Measurements from ENCODE around the gene KCNQ1. TPM values are rescaled to one million over a fixed set of nuclear protein-coding genes. Genes with fewer than 3 reads are reported as not detected.

Gene KCNQ1, protein sequence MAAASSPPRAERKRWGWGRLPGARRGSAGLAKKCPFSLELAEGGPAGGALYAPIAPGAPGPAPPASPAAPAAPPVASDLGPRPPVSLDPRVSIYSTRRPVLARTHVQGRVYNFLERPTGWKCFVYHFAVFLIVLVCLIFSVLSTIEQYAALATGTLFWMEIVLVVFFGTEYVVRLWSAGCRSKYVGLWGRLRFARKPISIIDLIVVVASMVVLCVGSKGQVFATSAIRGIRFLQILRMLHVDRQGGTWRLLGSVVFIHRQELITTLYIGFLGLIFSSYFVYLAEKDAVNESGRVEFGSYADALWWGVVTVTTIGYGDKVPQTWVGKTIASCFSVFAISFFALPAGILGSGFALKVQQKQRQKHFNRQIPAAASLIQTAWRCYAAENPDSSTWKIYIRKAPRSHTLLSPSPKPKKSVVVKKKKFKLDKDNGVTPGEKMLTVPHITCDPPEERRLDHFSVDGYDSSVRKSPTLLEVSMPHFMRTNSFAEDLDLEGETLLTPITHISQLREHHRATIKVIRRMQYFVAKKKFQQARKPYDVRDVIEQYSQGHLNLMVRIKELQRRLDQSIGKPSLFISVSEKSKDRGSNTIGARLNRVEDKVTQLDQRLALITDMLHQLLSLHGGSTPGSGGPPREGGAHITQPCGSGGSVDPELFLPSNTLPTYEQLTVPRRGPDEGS
- total RNA-seq = 43.0 TPM
- long read RNA-seq, transcript KCNQ1-202 (16 exons, 2,159 nt) = minor isoform, 19 of 159 reads
- long read RNA-seq, transcript KCNQ1-201 (16 exons, 3,246 nt) = major isoform, 36 of 159 reads
- long read RNA-seq, partial matches to known transcripts = 63 of 159 reads
- long read RNA-seq, other reads (novel, unspliced or antisense) = 41 of 159 reads

DNA sequence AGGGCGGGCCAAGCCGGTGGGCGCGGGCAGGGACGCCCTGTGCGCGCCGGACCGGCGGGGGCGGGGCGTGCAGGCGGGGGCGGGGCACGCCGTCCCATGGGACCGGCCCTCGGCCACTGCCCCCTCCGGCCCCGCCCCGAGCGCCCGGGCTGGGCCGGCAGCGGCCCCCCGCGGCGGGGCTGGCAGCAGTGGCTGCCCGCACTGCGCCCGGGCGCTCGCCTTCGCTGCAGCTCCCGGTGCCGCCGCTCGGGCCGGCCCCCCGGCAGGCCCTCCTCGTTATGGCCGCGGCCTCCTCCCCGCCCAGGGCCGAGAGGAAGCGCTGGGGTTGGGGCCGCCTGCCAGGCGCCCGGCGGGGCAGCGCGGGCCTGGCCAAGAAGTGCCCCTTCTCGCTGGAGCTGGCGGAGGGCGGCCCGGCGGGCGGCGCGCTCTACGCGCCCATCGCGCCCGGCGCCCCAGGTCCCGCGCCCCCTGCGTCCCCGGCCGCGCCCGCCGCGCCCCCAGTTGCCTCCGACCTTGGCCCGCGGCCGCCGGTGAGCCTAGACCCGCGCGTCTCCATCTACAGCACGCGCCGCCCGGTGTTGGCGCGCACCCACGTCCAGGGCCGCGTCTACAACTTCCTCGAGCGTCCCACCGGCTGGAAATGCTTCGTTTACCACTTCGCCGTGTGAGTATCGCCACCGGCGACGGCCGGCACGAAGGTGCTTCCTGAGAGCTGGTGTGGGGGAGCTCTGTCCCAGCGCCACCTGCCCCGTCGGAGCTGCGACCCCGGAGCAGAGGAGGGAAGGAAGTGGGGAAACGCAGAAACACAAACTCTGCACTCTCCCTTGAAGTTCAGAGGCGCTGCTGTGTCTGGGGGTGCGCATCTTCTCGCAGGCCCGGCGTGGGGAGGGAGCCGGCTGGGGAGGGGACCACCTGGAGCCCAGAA, at the start of gene KCNQ1:
KCNQ1 (plus strand) TSS at position 188 of the 925 bp plus-strand sequence; CDS start at position 279, 91 bp downstream.
- intact Hi-C loops (cut with DNase I) = loop anchor here (5.0 kb wide), 1 partner anchor 67 kb away; no protein-coding TSS in a partner anchor
- DNase-seq (ENCODE audit: low spot score) = peak; percentile 78

DNA sequence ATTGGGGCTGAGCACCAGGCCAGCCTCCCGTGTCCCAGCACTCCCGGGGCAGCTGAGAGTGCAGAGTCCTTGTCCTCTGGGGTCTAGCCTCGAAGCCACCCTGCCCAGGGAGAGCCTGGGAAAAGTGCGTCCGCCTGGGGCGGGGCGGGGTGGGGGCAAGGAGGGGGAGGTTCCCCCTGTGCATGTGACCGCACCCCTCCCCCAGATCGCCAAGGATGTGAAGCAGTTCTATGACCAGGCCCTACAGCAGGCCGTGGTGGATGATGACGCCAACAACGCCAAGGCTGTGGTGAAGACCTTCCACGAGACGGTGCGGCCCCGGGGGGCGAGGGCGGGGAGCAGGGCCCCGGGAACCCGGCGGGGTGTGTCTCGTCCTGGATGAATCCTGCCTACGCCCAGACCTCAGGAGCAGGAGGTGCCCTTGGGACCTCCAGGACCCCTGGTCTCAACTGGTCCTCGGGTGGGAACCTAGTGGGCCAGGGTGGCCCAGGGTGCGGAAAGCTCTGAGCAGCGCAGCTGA, 49.5 kb upstream of the KCNQ1 start:
- intact Hi-C loops (cut with DNase I) = loop anchor here (5.0 kb wide), 1 partner anchor 88 kb away; no protein-coding TSS in a partner anchor

DNA sequence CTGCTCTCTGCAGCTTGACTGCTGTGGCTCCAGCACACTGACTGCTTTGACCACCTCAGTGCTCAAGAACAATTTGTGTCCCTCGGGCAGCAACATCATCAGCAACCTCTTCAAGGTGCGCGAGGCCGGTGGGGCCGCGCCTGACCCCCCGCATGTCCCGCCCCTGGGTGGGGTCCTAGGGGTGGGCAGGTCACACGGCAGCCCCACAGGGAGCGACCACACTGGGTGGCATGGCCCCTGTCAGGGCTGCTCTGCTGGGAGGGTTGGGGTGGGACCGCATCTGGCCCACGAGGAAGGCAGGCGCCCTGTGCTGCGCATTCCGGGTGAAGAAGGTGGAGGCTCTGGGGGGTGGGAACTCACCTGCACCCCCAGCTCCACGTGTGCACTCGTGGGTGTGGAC, 49.0 kb upstream of the KCNQ1 start:
- DNase-seq (ENCODE audit: low spot score) = no peak
- intact Hi-C loops (cut with DNase I) = loop anchor here (5.0 kb wide), 1 partner anchor 89 kb away; no protein-coding TSS in a partner anchor

More for the DNA sequence above, 49.5 kb upstream of the KCNQ1 start:
- no peak for DNase-seq (ENCODE audit: low spot score)

DNA sequence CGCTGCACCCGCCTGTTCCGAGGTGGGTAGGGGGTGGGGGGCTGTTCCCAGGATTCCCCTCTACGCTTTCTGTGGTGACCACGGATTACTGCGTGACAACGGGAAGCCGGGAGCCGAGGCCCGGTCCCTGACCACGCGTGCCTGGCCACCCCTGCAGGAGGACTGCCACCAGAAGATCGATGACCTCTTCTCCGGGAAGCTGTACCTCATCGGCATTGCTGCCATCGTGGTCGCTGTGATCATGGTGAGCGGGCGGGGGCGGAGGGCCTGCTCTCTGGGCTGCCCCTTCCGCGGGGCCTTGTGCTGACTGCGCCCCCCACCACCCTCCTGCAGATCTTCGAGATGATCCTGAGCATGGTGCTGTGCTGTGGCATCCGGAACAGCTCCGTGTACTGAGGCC, 48.3 kb upstream of the KCNQ1 start:
- no peak for DNase-seq (ENCODE audit: low spot score)
- intact Hi-C loops (cut with DNase I) = loop anchor here (5.0 kb wide), 1 partner anchor 89 kb away; no protein-coding TSS in a partner anchor

DNA sequence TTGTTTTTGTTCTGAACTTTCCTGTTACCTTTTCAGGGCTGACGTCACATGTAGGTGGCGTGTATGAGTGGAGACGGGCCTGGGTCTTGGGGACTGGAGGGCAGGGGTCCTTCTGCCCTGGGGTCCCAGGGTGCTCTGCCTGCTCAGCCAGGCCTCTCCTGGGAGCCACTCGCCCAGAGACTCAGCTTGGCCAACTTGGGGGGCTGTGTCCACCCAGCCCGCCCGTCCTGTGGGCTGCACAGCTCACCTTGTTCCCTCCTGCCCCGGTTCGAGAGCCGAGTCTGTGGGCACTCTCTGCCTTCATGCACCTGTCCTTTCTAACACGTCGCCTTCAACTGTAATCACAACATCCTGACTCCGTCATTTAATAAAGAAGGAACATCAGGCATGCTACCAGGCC, 47.8 kb upstream of the KCNQ1 start:
- intact Hi-C loops (cut with DNase I) = loop anchor here (5.0 kb wide), 1 partner anchor 90 kb away; no protein-coding TSS in a partner anchor
- no peak for DNase-seq (ENCODE audit: low spot score)

DNA sequence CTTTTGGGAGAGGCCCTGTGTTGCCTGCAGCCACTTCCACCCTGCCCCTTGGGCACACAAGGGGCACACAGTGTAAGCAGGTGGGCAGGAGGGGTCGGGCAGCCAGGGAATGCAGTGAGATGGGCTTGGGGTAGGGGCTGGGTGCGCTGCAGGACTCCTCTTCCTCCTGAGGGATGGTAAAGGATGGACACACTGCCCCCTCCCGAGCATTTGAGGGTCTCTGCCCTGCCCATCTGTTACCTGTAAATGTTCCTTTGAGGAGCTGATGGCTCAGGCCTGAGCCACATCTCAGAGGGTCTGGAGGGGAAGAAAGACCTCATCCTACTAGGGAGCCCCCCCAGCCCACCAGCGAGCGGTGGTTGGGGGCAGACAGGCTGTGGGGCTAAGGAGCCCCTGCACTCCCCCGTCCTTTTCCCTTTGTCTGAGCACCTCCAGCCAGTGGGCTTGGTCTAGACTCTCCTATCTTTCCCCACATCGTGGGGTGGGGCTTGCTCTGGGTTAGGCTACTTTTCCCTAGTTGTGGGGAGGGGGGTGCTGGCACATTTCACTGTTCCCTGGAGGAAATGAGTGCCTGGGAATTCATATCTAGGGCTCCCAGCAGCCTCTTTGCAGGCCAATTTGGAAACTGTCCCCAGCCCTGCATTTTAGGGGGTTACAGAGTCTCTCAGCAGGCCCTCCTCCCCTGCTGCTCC, 46.0 kb upstream of the KCNQ1 start:
- intact Hi-C loops (cut with DNase I) = loop anchor here (5.0 kb wide), 1 partner anchor 92 kb away; no protein-coding TSS in a partner anchor

DNA sequence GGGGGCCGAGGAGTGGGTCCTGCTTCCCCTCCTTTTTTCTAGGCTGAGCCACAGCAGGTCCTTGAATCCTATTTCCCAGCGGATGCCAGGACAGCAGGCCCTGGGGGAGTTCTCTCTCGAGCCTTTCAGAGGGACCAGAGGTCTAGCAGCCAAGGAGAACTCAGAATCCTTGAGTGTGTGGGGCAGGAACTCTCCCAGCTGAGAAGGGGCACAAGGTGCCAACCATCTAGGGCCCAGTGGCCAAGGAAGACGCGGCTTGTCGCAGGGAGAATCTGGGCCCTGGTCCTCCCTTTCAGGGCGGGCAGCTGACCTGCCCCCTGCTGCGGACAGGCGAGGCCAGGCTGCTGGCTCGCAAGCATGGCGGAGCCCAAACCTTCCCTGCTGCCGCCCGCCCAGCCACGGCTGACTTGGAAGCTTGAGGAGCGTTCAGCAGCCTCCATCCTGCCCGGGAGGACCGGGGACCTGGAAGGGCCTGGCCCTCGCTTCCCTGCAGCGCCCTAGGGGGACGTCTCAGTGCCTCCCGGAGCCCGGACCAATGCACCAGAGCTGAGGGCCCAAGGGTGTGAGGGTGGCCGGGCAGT, 45.2 kb upstream of the KCNQ1 start:
- no peak for DNase-seq (ENCODE audit: low spot score)
- intact Hi-C loops (cut with DNase I) = loop anchor here (1.0 to 5.0 kb wide), 2 partner anchors 16 to 92 kb away; no protein-coding TSS in a partner anchor

More for the DNA sequence above, 46.0 kb upstream of the KCNQ1 start:
- no peak for DNase-seq (ENCODE audit: low spot score)

DNA sequence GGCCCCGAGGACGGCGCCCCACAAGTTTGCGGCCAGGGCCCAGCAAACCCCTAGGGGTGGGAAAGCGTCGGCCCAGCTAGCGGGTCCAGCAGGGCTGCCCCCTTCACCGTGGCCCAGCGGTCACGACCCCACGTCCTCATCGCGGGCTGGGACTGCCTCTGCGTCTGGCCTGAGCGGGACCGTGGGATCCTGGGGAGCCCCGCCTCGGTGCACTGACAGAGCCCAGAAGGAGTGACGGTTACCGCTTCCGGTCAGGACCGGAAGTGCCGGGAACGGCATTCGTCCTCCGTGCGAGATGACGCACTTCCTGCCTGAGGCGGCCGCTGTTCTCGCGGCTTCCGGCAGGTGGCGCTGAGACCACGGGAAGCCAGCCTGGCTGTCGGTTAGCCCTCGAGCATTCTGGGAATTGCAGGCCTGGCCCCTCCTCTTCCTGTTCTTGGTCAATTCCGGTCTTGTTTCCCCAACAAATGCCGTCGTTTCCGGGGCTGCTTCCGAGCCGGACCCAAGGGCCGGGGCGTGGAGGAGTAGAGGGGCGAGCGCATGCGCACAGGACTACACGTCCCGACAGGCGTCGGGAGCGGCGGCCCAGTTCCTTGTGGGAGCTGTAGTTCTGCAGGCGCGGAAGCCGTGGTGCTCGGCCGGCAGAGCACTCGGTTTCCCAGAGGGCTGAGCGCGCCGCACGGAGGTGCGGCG, 44.6 kb upstream of the KCNQ1 start, which contains the start of gene TSSC4:
TSSC4 (plus strand) TSS at position 682 of the 693 bp plus-strand sequence. CDS start 1,884 bp downstream, outside the sequence.
- DNase-seq (ENCODE audit: low spot score) = peak; percentile 100
- intact Hi-C loops (cut with DNase I) = loop anchor here (1.0 kb wide), 1 partner anchor 17 kb away; no protein-coding TSS in a partner anchor

DNA sequence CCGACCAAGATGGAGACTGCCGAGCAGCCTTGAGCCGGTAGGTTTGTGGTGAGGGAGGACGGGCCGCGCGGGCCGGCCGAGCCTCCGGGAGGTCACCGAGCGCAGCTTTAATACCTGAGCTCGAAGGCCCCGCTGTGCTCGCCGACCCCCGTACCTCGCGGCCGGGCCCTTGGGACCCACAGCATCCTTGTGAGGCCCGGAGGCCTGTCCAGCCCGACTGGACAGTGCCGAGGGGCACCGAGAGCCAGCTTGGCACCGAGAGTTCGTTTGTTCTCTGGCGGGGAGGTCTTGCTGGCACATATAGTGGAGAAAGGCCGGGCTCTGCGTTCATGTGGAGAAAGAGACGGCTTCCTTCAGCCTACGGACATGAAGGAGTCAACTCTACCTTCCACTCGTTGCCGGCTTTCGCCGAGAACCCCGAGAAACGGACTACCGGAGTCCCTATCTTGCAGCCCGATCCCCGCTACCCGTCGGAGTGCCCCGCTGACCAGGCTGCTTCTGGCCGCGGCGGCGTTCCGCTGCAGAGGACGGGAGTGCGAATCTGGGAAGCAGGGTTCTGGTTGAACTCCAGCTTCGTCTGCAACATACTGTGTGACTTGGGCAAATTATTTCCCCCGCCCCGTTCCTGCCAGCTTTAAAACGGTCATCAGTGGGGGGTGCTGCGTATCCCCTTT, 43.9 kb upstream of the KCNQ1 start:
- DNase-seq (ENCODE audit: low spot score) = no peak
- intact Hi-C loops (cut with DNase I) = loop anchor here (1.0 kb wide), 1 partner anchor 18 kb away; no protein-coding TSS in a partner anchor

DNA sequence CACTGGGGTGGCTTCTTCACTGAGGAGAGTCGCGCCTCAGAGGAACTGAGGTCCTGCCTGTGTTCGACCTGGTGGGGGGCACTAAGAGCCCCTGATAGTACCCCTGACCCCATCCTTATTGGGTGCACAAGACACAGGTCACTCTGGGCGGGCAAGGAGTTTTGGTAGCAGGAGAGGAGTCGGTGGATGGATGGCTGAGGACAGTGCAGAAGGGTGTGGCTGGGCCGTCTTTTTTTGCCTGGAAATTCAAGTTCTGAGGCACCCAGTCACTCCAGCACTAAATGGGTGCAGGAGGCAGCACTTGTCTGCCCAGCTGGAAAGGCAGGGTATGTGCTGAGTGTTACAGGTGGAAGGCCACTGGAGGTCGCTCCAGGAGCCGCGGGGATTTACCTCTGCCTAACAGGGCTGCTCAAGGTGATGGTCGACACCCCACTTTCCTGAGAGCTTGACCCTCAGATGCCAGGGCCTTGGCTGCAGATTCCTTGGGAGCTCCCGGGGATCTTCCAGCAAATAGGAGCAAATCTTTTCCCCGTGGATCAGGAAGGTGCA, 43.3 kb upstream of the KCNQ1 start:
- intact Hi-C loops (cut with DNase I) = no loop called here
- DNase-seq (ENCODE audit: low spot score) = no peak

DNA sequence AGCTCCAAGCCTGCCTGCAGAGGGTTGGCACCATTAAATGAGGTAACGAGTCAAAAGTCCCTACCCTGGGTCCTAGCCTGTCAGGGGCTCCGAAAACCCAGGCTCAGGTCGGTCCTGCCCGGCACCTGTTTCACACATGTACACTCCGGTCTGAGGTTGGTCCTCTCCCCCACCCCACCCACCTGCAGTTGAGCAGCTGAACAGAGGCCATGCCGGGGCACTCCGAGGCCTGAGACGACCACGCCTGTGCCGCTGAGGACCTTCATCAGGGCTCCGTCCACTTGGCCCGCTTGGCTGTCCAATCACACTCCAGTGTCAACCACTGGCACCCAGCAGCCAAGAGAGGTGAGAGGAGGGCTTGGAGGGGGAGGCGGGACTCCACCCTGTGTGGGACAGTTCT, 42.7 kb upstream of the KCNQ1 start:
- intact Hi-C loops (cut with DNase I) = no loop called here
- DNase-seq (ENCODE audit: low spot score) = no peak

DNA sequence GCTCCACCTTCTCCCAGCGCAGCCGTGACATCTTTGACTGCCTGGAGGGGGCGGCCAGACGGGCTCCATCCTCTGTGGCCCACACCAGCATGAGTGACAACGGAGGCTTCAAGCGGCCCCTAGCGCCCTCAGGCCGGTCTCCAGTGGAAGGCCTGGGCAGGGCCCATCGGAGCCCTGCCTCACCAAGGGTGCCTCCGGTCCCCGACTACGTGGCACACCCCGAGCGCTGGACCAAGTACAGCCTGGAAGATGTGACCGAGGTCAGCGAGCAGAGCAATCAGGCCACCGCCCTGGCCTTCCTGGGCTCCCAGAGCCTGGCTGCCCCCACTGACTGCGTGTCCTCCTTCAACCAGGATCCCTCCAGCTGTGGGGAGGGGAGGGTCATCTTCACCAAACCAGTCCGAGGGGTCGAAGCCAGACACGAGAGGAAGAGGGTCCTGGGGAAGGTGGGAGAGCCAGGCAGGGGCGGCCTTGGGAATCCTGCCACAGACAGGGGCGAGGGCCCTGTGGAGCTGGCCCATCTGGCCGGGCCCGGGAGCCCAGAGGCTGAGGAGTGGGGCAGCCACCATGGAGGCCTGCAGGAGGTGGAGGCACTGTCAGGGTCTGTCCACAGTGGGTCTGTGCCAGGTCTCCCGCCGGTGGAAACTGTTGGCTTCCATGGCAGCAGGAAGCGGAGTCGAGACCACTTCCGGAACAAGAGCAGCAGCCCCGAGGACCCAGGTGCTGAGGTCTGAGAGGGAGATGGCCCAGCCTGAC, 41.7 kb upstream of the KCNQ1 start:
- no peak for DNase-seq (ENCODE audit: low spot score)
- intact Hi-C loops (cut with DNase I) = no loop called here

DNA sequence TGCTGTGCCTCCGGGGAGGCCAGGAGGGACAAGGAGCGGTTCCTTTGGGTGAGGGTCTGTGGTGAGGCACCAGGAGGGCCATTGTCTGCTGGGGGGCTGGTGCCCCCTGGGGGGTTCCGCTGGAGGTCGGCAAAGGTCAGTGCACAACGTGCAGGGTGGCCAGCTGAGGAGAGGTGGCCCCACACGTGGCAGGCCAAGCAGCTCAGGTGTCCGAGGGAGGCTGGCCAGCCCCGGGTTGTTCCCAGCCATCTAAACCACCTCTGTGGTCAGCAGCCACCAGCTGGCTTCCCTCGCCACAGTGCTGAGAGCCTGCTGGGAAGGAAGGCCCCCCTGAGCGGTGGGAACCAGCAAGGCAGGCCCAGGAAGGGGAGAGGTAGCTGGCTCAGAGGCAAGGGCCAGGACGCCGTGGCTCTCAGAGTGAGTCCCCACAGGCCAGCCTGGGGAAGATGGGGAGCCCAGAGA, 40.0 kb upstream of the KCNQ1 start:
- intact Hi-C loops (cut with DNase I) = no loop called here
- no peak for DNase-seq (ENCODE audit: low spot score)

DNA sequence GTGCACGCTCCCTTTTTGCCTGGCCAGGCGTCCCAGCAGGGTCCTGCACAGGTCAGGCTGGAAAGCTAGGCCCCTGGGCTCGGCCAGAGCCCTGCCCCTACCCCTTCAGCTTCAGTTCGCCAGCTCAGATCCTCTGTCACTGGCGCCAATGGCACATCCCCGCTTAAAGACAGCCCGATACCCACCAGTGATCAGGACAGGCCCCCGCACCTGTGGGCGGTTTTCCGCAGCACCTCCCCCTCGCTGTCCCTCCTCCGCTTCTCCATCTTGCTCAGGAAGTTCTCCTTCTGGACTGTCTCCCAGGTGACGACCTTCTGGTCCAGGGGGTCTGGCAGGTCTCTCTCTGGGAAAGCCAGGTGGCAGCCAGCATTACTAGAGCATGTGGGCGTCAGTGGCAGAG, 38.4 kb upstream of the KCNQ1 start:
- intact Hi-C loops (cut with DNase I) = no loop called here
- DNase-seq (ENCODE audit: low spot score) = no peak

DNA sequence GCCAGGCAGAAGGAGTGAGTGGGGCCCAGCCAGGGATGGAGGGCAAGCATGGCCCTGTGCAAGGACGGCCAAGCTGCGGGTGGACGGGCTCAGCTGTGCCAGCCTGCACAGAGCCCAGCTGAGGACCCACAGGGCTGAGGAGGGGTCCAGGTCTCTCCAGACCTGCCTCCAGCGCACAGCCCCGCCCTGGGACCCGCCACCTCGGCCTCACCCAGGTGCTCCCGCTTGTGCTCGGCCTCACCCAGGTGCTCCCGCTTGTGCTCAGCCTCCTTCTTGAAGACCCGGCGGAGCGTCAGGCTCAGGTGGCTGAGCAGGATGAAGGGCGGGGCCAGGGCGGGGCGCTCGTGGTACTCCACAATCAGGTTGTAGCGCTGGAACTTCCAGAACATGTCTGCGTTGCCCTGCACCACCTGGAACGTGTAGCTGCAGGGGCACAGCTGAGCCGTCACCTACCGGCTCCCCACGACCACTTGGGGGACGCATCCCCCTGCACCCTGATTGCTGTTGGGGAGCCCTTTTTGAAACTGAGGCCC, 37.9 kb upstream of the KCNQ1 start:
- no peak for DNase-seq (ENCODE audit: low spot score)
- intact Hi-C loops (cut with DNase I) = no loop called here

All from cardiac septum (tissue), 1 donor.